Smooth muscle cell (in vitro differentiated cells): ENCODE measurements around the gene PADI2. TPM values are rescaled to one million over a fixed set of nuclear protein-coding genes. Genes with fewer than 3 reads are reported as not detected.

Experiments
- DNase-seq: peaks from one replicate; lab custom pipeline; 2025; ENCODE audit not compliant: unreplicated experiment; lab: John Stamatoyannopoulos, UW
- H2AFZ ChIP-seq: fragments of 200-600 bp; sonication (generic); 2 replicates; pipeline ENCODE4 v1.6.0; 2016; ENCODE audit warnings: antibody characterized with exemption, low read depth, mild to moderate bottlenecking
- H3F3A ChIP-seq: fragments of 200-600 bp; sonication (generic); 2 replicates; pipeline ENCODE4 v1.6.0; 2017; ENCODE audit warnings: antibody characterized with exemption, low read depth
- H3K27ac ChIP-seq: fragments of 200-600 bp; sonication (generic); 2 replicates; pipeline ENCODE4 v1.5.1; 2016; ENCODE audit warnings: low read depth, mild to moderate bottlenecking
- H3K27me3 ChIP-seq: fragments of 200-600 bp; sonication (generic); 2 replicates; pipeline ENCODE4 v1.6.1; 2016; ENCODE audit warnings: low read depth, mild to moderate bottlenecking
- H3K36me3 ChIP-seq: fragments of 200-600 bp; sonication (generic); 2 replicates; pipeline ENCODE4 v1.5.1; 2016; ENCODE audit warnings: low read depth
- H3K4me1 ChIP-seq: fragments of 200-600 bp; sonication (generic); 2 replicates; pipeline ENCODE4 v1.5.1; 2016; ENCODE audit warnings: low read depth
- H3K4me2 ChIP-seq: fragments of 200-600 bp; sonication (generic); 2 replicates; pipeline ENCODE4 v1.6.0; 2016; ENCODE audit warnings: mild to moderate bottlenecking
- H3K4me3 ChIP-seq: fragments of 200-600 bp; sonication (generic); 2 replicates; pipeline ENCODE4 v1.5.1; 2016; ENCODE audit warnings: mild to moderate bottlenecking
- H3K79me2 ChIP-seq: fragments of 200-600 bp; sonication (generic); 2 replicates; pipeline ENCODE4 v1.6.0; 2016; ENCODE audit warnings: low read depth, mild to moderate bottlenecking
- H3K9ac ChIP-seq: fragments of 200-600 bp; sonication (generic); 2 replicates; pipeline ENCODE4 v1.6.0; 2016; ENCODE audit warnings: low read depth
- H3K9me3 ChIP-seq: fragments of 200-600 bp; sonication (generic); replicated peaks from 2 replicates; pipeline ENCODE4 v1.5.1; 2016; ENCODE audit warnings: low read depth
- H4K20me1 ChIP-seq: fragments of 200-600 bp; sonication (generic); 2 replicates; pipeline ENCODE4 v1.6.0; 2016; ENCODE audit warnings: low read depth
- CTCF ChIP-seq: fragments of 200-600 bp; sonication (generic); IDR thresholded peaks from 2 replicates; pipeline ENCODE4 v1.5.1; 2017; ENCODE audit warnings: borderline replicate concordance, mild to moderate bottlenecking, antibody characterized with exemption; ENCODE audit not compliant: insufficient read depth, poor library complexity, severe bottlenecking
- WGBS: methylation state at CpG from one replicate; pipeline ENCODE4 v1.1.7; 2016; ENCODE audit warnings: low lambda C conversion rate; 5-methylcytosine and 5-hydroxymethylcytosine counted together
- polyA plus RNA-seq: library from polyadenylated mRNA; unstranded; fragments of >200 nt; fragmentation: Nextera tagmentation; extraction: Ambion mirVana; gene quantifications from 2 replicates; pipeline ENCODE4 v1.2.1, GENCODE V29; 2016
- total RNA-seq: library from RNA; depleted of rRNA; stranded (reverse); fragments of >200 nt; gene quantifications from 2 replicates; pipeline ENCODE4 v1.2.3, GENCODE V29; 2014

Gene PADI2
- total and polyA plus RNA-seq, 2 experiments from 2014 or later, result not detected

GRCh38 chr1:17095141-17095540 lies 24.1 kb downstream of the PADI2 start:
- no peak overlapping the region for H3K27ac ChIP-seq
- DNase-seq, result no peak
- no peak overlapping the region for H2AFZ ChIP-seq
- no peaks in the 10 kb centered on the region for H3K4me1 ChIP-seq
- no peaks in the 10 kb centered on the region for H3K9me3 ChIP-seq
- H3K4me3 ChIP-seq, result no peak overlapping the region
- H4K20me1 ChIP-seq, result no peaks in the 10 kb centered on the region
- no peak overlapping the region for H3K4me2 ChIP-seq
- H3K79me2 ChIP-seq, result no peaks in the 10 kb centered on the region
- TF ChIP-seq CTCF, result no peak
- no peaks in the 10 kb centered on the region for H3F3A ChIP-seq
- H3K9ac ChIP-seq, result no peak overlapping the region
- 83% methylated on average over 4 of the region's 4 CpGs for WGBS
- H3K36me3 ChIP-seq, result no peaks in the 10 kb centered on the region
- H3K27me3 ChIP-seq, result no peaks in the 10 kb centered on the region

GRCh38 chr1:17094664-17095063 lies 24.6 kb downstream of the PADI2 start:
- Histone ChIP-seq H3K79me2 (no peaks in the 10 kb centered on the region), H2AFZ (no peak overlapping the region), H3K9me3 (no peaks in the 10 kb centered on the region), H3K27me3 (no peaks in the 10 kb centered on the region), H3K4me3 (no peak overlapping the region), H4K20me1 (no peaks in the 10 kb centered on the region), H3K4me1 (no peaks in the 10 kb centered on the region), H3K36me3 (no peaks in the 10 kb centered on the region), H3K9ac (no peak overlapping the region), H3K27ac (no peak overlapping the region), H3K4me2 (no peak overlapping the region), H3F3A (no peaks in the 10 kb centered on the region)
- no peak for TF ChIP-seq CTCF
- DNase-seq, result no peak
- 76% methylated on average over 5 of the region's 5 CpGs for WGBS

GRCh38 chr1:17093822-17094393 lies 25.3 kb downstream of the PADI2 start:
- DNase-seq, result no peak
- no peaks in the 10 kb centered on the region for H3K79me2 ChIP-seq
- no peak overlapping the region for H3K4me2 ChIP-seq
- H3K9ac ChIP-seq, result no peak overlapping the region
- TF ChIP-seq CTCF, result no peak
- H4K20me1 ChIP-seq, result no peaks in the 10 kb centered on the region
- no peak overlapping the region for H3K27ac ChIP-seq
- H3K4me1 ChIP-seq, result no peaks in the 10 kb centered on the region
- no peaks in the 10 kb centered on the region for H3K9me3 ChIP-seq
- WGBS, result 98% methylated on average over 8 of the region's 8 CpGs
- H3K27me3 ChIP-seq, result no peaks in the 10 kb centered on the region
- no peak overlapping the region for H3K4me3 ChIP-seq
- no peaks in the 10 kb centered on the region for H3F3A ChIP-seq
- H2AFZ ChIP-seq, result no peak overlapping the region
- no peaks in the 10 kb centered on the region for H3K36me3 ChIP-seq

GRCh38 chr1:17091252-17091651 lies 28.0 kb downstream of the PADI2 start:
- Histone ChIP-seq H3K27ac (no peak overlapping the region), H3K4me3 (no peak overlapping the region), H3K36me3 (no peaks in the 10 kb centered on the region), H3K9ac (no peak overlapping the region), H3K4me1 (no peaks in the 10 kb centered on the region), H3K27me3 (no peaks in the 10 kb centered on the region), H3K4me2 (no peak overlapping the region), H4K20me1 (no peaks in the 10 kb centered on the region), H3K9me3 (no peaks in the 10 kb centered on the region), H2AFZ (no peak overlapping the region), H3F3A (no peaks in the 10 kb centered on the region), H3K79me2 (no peaks in the 10 kb centered on the region)
- no peak for DNase-seq
- 85% methylated on average over 7 of the region's 7 CpGs for WGBS
- TF ChIP-seq CTCF, result no peak
